ENCODE results near the gene SFT2D1.

The SFT2D1 gene

DNA sequence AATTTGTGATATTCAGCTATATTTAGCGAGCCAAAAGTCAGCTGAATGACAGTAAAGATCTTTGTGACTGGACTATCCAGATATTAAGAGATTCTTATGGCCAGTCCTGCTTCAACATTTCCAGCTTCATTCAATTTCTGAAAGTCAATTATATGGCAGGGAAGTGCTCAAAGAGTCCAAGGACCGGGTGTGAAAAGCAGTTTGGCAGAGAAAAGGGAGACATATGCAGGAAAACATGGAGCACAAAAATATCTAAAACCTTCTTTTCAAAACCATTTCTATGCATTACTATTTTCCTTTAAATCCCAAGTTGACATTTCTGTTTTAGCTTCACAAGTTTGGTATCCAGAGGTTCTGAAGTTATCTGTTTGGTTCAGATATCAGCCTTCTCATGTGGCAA lies 35.4 kb upstream of the SFT2D1 start:
- no peak overlapping the region for H3K4me3 ChIP-seq (replicated peaks; ENCODE audit: low read depth, low read length)
- TF ChIP-seq, protein P1, sequence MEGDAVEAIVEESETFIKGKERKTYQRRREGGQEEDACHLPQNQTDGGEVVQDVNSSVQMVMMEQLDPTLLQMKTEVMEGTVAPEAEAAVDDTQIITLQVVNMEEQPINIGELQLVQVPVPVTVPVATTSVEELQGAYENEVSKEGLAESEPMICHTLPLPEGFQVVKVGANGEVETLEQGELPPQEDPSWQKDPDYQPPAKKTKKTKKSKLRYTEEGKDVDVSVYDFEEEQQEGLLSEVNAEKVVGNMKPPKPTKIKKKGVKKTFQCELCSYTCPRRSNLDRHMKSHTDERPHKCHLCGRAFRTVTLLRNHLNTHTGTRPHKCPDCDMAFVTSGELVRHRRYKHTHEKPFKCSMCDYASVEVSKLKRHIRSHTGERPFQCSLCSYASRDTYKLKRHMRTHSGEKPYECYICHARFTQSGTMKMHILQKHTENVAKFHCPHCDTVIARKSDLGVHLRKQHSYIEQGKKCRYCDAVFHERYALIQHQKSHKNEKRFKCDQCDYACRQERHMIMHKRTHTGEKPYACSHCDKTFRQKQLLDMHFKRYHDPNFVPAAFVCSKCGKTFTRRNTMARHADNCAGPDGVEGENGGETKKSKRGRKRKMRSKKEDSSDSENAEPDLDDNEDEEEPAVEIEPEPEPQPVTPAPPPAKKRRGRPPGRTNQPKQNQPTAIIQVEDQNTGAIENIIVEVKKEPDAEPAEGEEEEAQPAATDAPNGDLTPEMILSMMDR (IDR thresholded peaks at IDR 0.05; ENCODE audit: low read length, missing control alignments): no peak
- no peak for DNase-seq (ENCODE audit: low read depth)

DNA sequence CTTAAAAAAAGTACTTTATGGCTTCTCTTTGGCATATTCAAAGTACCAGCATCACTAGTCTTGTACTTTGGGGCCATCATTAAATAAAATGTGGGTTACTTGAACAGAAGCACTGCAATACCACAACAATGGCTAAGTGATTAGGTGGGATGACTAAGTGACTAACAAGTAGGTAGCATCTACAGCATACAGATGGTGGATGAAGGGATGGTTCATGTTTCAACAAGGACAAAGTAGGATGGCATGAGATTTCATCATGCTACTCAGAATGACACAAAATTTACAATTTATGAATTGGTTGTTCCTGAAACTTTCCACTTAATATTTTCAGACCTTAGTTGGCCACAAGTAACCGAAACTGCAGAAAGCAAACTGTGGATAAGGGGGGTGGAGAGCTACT lies 32.7 kb upstream of the SFT2D1 start:
- H3K4me3 ChIP-seq (replicated peaks; ENCODE audit: low read depth, low read length): no peak overlapping the region
- TF ChIP-seq, protein P1 (IDR thresholded peaks at IDR 0.05; ENCODE audit: low read length, missing control alignments): no peak
- DNase-seq (ENCODE audit: low read depth): no peak

DNA sequence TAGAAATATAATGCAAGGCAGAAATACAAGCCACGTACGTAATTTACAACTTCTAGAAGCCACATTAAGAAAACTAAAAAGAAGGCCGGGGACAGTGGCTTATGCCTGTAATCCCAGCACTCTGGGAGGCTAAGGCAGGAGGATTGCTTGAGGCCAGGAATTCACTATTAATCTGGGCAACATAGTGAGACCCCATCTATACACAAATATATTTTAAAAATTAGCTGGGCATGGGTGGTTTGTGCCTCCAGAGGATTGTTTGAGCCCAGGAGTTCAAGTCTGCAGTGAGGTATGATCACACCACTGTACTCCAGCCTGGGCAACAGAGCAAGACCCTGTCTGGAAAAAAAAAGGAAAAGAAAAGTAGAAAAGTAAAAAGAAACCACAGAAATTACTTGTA lies 28.1 kb upstream of the SFT2D1 start:
- no peak for DNase-seq (ENCODE audit: low read depth)
- H3K4me3 ChIP-seq (replicated peaks; ENCODE audit: low read depth, low read length): no peak overlapping the region
- TF ChIP-seq, protein P1 (IDR thresholded peaks at IDR 0.05; ENCODE audit: low read length, missing control alignments): no peak

DNA sequence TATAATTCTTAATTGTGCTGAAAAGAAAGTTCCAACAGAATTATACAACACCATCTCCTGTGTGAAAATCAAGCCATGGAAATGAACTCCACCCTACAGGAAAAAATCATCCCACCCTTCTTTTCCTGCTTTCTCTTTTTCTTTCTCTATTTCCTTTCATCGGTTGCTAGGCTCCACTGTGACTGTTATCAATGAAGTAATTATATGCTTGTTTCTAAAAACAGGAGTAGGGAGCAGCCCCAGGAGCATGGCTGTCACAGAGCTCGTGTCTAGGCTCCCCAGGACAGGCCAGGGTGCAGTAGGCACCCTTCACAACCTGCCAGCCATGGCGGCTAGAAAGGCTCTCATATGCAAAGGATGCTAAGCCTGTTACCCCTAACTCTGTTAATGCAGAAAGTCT lies 27.4 kb upstream of the SFT2D1 start:
- TF ChIP-seq, protein P1 (IDR thresholded peaks at IDR 0.05; ENCODE audit: low read length, missing control alignments): no peak
- DNase-seq (ENCODE audit: low read depth): no peak
- no peak overlapping the region for H3K4me3 ChIP-seq (replicated peaks; ENCODE audit: low read depth, low read length)

DNA sequence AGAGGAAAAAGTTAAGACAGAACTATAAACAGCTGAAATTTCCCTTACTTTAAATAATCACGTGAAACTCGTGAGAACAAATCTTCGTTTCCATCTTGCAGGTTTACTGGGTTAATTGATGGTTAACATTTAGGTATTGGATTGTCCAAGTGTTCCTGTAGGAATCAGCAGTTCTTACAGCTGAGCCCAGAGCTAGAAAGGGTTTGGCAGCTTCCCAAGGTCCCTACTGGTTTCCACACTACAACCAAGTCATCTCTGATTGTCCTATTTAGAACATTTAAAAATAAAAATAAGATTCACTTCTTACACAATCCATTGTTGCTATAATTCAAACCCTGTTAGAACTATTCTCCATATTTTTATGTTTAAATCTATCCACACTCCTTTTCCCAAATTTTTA lies 24.6 kb upstream of the SFT2D1 start:
- no peak overlapping the region for H3K4me3 ChIP-seq (replicated peaks; ENCODE audit: low read depth, low read length)
- no peak for DNase-seq (ENCODE audit: low read depth)
- TF ChIP-seq, protein P1 (IDR thresholded peaks at IDR 0.05; ENCODE audit: low read length, missing control alignments): no peak

DNA sequence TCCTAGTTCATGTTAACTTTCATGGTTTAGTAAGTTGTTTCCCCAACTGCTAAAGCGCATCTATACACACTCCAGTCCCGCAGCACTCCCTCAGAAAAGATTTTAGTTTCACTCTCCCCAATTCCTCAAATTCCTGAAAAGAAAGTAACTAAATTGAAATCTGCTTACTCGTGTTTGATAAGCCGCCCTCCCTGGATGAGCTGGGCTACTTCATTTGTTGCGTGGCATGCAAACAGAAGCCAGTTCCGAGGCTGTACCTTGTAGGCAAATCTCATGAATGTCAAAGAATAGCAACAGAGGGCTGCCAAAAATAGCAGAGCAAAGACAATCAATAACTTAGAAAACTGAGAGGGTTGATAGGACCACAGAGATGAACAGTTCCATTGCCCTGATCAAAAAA lies 23.5 kb upstream of the SFT2D1 start:
- TF ChIP-seq, protein P1 (IDR thresholded peaks at IDR 0.05; ENCODE audit: low read length, missing control alignments): no peak
- no peak for DNase-seq (ENCODE audit: low read depth)
- H3K4me3 ChIP-seq (replicated peaks; ENCODE audit: low read depth, low read length): no peak overlapping the region

DNA sequence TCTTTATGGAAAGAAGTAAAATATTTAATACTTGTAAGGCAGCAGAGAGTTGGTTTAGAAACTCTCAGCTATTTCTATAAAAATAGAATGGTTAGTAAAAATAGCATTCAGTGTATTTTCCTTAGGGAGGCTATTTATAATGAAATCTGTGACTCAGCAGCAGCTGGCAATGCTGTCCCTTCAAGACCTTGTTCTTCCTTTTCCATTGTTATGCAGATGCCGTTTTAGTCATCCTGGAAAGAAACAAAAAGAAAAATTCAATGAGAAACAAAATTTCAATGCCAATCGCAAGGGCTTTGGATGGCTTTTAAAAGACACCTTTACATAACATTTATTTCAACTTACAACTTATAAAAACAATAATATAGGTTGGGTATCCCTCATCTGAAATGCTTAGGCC lies 22.9 kb upstream of the SFT2D1 start:
- TF ChIP-seq, protein P1 (IDR thresholded peaks at IDR 0.05; ENCODE audit: low read length, missing control alignments): no peak
- peak; percentile 78 for DNase-seq (ENCODE audit: low read depth)
- no peak overlapping the region for H3K4me3 ChIP-seq (replicated peaks; ENCODE audit: low read depth, low read length)

Data from fibroblast of pulmonary artery (primary cell).